Gastrocnemius medialis (tissue), 4 donors: ENCODE data around the gene RPGRIP1.

Experiments
- CTCF ChIP-seq, 5 experiments: fragments of 450-650 bp in 3 of 5; fragments of 200-600 bp in 2 of 5; sonication (generic) in 2 of 5; IDR thresholded peaks in 4 of 5; conservative IDR thresholded peaks in 1 of 5; 1 replicate in 4 of 5; 2 replicates in 1 of 5; pipeline ENCODE4 v1.5.1; 2016 to 2019; ENCODE audit warnings: antibody characterized with exemption in 5 of 5, mild to moderate bottlenecking in 3 of 5, moderate library complexity in 3 of 5
- POLR2A ChIP-seq, 2 donors: fragments of 450-650 bp; IDR thresholded peaks; one replicate each; pipeline ENCODE4 v1.6.1; 2017; ENCODE audit warnings: antibody characterized with exemption in 2 of 2, mild to moderate bottlenecking in 2 of 2, moderate library complexity in 2 of 2

- no peak for TF ChIP-seq POLR2A (IDR thresholded peaks at IDR 0.05)
- TF ChIP-seq CTCF (IDR thresholded peaks at IDR 0.05 in 4 of 5, conservative IDR thresholded peaks at IDR 0.05 in 1 of 5) = no peak
These were observed 22.4 kb upstream of the RPGRIP1 start for GRCh38 chr14:21257394-21257909.
